Activated T-helper 1 cell treated with anti-CD3 and anti-CD28 coated beads, Interleukin-12 subunit alpha, Interleukin-12 subunit beta, Interleukin-2, Interleukin-4 antibody, amounts not matched to agents 30 ng/mL and 10 ng/mL and 1 ng/mL, durations not matched to agents 14 hours and 24 hours and 36 hours (primary cell): Measurements from ENCODE around the gene MAGI1. TPM values are rescaled to one million over a fixed set of nuclear protein-coding genes. Genes with fewer than 3 reads are reported as not detected.

Experiments
- DNase-seq: peaks from one replicate; pipeline ENCODE4 v3.0.0; 2021; ENCODE audit warnings: low spot score
- H3K27ac Mint-ChIP-seq: one replicate; pipeline ENCODE4 v1.8.0; 2021; ENCODE audit warnings: mild to moderate bottlenecking, mixed read lengths
- H3K27me3 Mint-ChIP-seq: one replicate; pipeline ENCODE4 v1.8.0; 2022; ENCODE audit warnings: mild to moderate bottlenecking, moderate library complexity, mixed read lengths; ENCODE audit not compliant: insufficient read depth
- H3K36me3 Mint-ChIP-seq: one replicate; pipeline ENCODE4 v1.8.0; 2021; ENCODE audit warnings: low read depth, mixed read lengths
- H3K4me1 Mint-ChIP-seq: one replicate; pipeline ENCODE4 v1.8.0; 2021; ENCODE audit warnings: low read depth, mixed read lengths
- H3K4me3 Mint-ChIP-seq: one replicate; pipeline ENCODE4 v1.8.0; 2021; ENCODE audit warnings: mild to moderate bottlenecking, moderate library complexity, mixed read lengths
- H3K9me3 Mint-ChIP-seq: one replicate; pipeline ENCODE4 v1.8.0; 2021; ENCODE audit warnings: mixed read lengths
- intact Hi-C: fragments of 100-400 bp; cut with micrococcal nuclease; formaldehyde crosslinking; loops from one replicate; pipeline ENCODE4 v1.15.1; 2024
- total RNA-seq: library from RNA; stranded (reverse); gene quantifications from 2 replicates; pipeline ENCODE4 v1.2.3, GENCODE V29; 2022

Gene MAGI1
- total RNA-seq, 1 donor from 2014 or later: 0.75 TPM

DNA sequence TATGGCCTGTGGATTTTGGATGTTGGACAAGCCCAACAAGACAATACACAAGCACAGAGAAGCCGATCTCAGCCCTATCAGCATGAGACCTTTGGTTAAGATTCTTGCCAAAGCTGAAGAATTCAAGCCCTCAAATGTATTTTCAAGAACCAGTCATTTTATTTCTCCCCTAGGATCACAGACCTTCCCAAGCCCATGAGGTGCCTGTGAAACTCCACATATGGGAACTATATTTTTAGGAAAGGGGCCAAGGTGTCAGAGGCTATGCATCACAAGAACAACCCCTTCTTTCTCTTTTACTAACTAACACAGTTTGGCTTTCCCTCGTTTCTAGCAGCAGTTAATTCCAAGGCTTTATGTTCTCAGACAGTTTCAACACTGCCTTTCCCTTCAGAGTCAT is 364.5 kb downstream of the MAGI1 start:
- no peaks in the 10 kb centered on the region for H3K4me1 Mint-ChIP-seq
- intact Hi-C loops: loop anchor here (5.0 kb wide), 1 partner anchor 1142 kb away; no protein-coding TSS in a partner anchor
- no peak for DNase-seq
- H3K36me3 Mint-ChIP-seq: no peaks in the 10 kb centered on the region
- H3K27me3 Mint-ChIP-seq: no peaks in the 10 kb centered on the region
- no peak overlapping the region for H3K4me3 Mint-ChIP-seq
- no peaks in the 10 kb centered on the region for H3K9me3 Mint-ChIP-seq
- H3K27ac Mint-ChIP-seq: no peak overlapping the region

- Mint-ChIP-seq H3K27ac (no peak overlapping the region), H3K4me3 (no peak overlapping the region), H3K4me1 (no peaks in the 10 kb centered on the region), H3K9me3 (no peaks in the 10 kb centered on the region), H3K36me3 (no peaks in the 10 kb centered on the region), H3K27me3 (no peaks in the 10 kb centered on the region)
- intact Hi-C loops: loop anchor here (5.0 kb wide), 1 partner anchor 1141 kb away; no protein-coding TSS in a partner anchor
- DNase-seq: no peak
Measured at GRCh38 chr3:65672871-65673815, 365.6 kb downstream of the MAGI1 start.

GRCh38 chr3:65672061-65672460 is 366.7 kb downstream of the MAGI1 start:
- Mint-ChIP-seq H3K27ac (no peak overlapping the region), H3K4me1 (no peaks in the 10 kb centered on the region), H3K36me3 (no peaks in the 10 kb centered on the region), H3K9me3 (no peaks in the 10 kb centered on the region), H3K27me3 (no peaks in the 10 kb centered on the region), H3K4me3 (no peak overlapping the region)
- intact Hi-C loops: loop anchor here (5.0 kb wide), 1 partner anchor 1140 kb away; no protein-coding TSS in a partner anchor
- no peak for DNase-seq

- Mint-ChIP-seq H3K27me3 (no peaks in the 10 kb centered on the region), H3K36me3 (no peaks in the 10 kb centered on the region), H3K4me1 (no peaks in the 10 kb centered on the region), H3K9me3 (no peaks in the 10 kb centered on the region), H3K4me3 (no peak overlapping the region), H3K27ac (no peak overlapping the region)
- intact Hi-C loops: loop anchor here (5.0 kb wide), 1 partner anchor 1139 kb away; no protein-coding TSS in a partner anchor
- no peak for DNase-seq
Measured at GRCh38 chr3:65671004-65671403, 367.7 kb downstream of the MAGI1 start.

GRCh38 chr3:65669163-65669875 is 369.4 kb downstream of the MAGI1 start:
- H3K4me3 Mint-ChIP-seq: no peak overlapping the region
- no peaks in the 10 kb centered on the region for H3K27me3 Mint-ChIP-seq
- DNase-seq: no peak
- intact Hi-C loops: no loop called here
- H3K4me1 Mint-ChIP-seq: no peaks in the 10 kb centered on the region
- no peaks in the 10 kb centered on the region for H3K36me3 Mint-ChIP-seq
- no peak overlapping the region for H3K27ac Mint-ChIP-seq
- no peaks in the 10 kb centered on the region for H3K9me3 Mint-ChIP-seq

DNA sequence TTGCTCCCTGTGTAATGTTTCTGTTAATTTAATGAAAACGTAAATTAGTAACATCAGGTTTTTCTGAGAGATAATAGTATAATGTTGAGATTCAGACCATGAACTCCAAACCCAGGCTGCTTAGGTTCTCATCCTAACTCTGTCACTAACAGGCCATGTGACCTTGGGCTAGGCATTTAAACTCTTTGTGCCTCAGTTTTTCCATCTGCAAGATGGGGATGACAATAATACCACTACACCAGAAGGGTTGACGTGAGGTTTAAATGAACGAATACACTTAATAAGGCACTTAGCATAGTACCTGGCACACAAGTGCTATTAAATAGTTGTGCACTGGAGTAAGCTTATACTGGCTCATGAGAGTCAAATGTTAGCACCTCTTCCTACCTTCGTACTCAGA is 370.8 kb downstream of the MAGI1 start:
- no peak overlapping the region for H3K4me3 Mint-ChIP-seq
- intact Hi-C loops: no loop called here
- no peaks in the 10 kb centered on the region for H3K27me3 Mint-ChIP-seq
- no peak for DNase-seq
- no peaks in the 10 kb centered on the region for H3K4me1 Mint-ChIP-seq
- H3K36me3 Mint-ChIP-seq: no peaks in the 10 kb centered on the region
- no peak overlapping the region for H3K27ac Mint-ChIP-seq
- no peaks in the 10 kb centered on the region for H3K9me3 Mint-ChIP-seq

- DNase-seq: no peak
- Mint-ChIP-seq H3K27me3 (no peaks in the 10 kb centered on the region), H3K4me3 (no peak overlapping the region), H3K4me1 (no peaks in the 10 kb centered on the region), H3K27ac (no peak overlapping the region), H3K36me3 (no peaks in the 10 kb centered on the region), H3K9me3 (no peaks in the 10 kb centered on the region)
- intact Hi-C loops: no loop called here
Measured at GRCh38 chr3:65666448-65667091, 372.1 kb downstream of the MAGI1 start.

DNA sequence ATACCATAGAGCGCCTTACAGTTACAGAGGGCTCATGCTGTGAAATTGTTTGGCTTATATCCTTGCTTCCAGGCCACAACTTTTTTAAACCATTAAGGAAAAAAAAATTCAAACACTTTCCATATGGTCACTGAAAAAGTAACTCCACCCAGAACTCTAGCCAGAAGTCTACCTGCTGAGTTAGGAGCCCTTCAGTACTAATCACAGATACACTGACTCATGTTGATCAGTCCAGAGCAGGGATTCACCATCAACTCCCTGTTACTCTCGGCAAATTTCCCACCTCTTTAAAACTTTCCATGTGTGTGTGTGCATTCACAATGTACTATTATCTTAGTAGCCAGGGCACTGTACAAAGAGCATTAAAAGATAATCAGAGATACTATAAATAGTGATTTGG is 372.8 kb downstream of the MAGI1 start:
- Mint-ChIP-seq H3K4me3 (no peak overlapping the region), H3K4me1 (no peaks in the 10 kb centered on the region), H3K9me3 (no peaks in the 10 kb centered on the region), H3K27me3 (no peaks in the 10 kb centered on the region), H3K27ac (no peak overlapping the region), H3K36me3 (no peaks in the 10 kb centered on the region)
- DNase-seq: no peak
- intact Hi-C loops: no loop called here

DNA sequence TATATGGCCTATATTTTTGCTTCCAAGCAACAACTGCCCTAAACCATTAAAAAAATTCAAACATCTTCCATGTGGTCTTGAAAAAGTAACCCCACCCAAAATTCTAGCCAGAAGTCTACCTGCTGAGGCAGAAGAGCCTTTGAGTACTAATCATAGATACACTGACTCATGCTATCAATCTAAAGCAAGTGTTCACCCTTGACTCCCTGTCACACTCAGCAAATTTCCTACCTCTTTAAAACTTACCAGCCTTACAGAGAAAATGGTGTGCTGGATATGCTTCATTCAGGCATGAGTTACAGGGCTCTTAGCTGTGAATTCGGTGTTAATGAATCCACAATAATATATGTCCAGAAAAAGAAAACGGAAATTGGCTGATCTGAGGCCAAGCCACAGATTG is 373.8 kb downstream of the MAGI1 start:
- Mint-ChIP-seq H3K27ac (no peak overlapping the region), H3K4me3 (no peak overlapping the region), H3K4me1 (no peaks in the 10 kb centered on the region), H3K36me3 (no peaks in the 10 kb centered on the region), H3K27me3 (no peaks in the 10 kb centered on the region), H3K9me3 (no peaks in the 10 kb centered on the region)
- intact Hi-C loops: no loop called here
- no peak for DNase-seq

GRCh38 chr3:65664446-65664845 is 374.3 kb downstream of the MAGI1 start:
- Mint-ChIP-seq H3K4me3 (no peak overlapping the region), H3K27ac (no peak overlapping the region), H3K9me3 (no peaks in the 10 kb centered on the region), H3K4me1 (no peaks in the 10 kb centered on the region), H3K36me3 (no peaks in the 10 kb centered on the region), H3K27me3 (no peaks in the 10 kb centered on the region)
- intact Hi-C loops: no loop called here
- DNase-seq: no peak

DNA sequence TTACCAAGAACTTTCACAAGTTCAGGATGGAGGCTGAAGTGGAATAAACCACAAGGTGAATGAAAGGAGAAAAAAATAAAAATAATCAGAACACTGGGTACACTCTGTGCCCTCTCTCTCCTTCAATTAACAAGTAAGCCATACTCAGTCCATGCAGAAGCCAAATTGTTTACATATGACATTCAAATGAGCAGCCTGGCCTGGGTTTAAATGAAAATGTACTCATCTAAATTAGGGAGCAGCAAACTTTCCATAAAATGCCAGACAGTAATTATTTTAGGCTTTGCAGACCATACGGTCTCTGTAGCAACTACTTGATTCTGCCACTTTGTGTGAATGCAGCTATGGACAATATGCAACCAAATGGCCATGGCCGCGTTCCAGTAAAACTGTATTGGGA is 376.6 kb downstream of the MAGI1 start:
- Mint-ChIP-seq H3K4me1 (no peaks in the 10 kb centered on the region), H3K9me3 (peaks cover 3% of the 10 kb centered on the region), H3K27me3 (no peaks in the 10 kb centered on the region), H3K27ac (no peak overlapping the region), H3K36me3 (no peaks in the 10 kb centered on the region), H3K4me3 (no peak overlapping the region)
- no peak for DNase-seq
- intact Hi-C loops: no loop called here

DNA sequence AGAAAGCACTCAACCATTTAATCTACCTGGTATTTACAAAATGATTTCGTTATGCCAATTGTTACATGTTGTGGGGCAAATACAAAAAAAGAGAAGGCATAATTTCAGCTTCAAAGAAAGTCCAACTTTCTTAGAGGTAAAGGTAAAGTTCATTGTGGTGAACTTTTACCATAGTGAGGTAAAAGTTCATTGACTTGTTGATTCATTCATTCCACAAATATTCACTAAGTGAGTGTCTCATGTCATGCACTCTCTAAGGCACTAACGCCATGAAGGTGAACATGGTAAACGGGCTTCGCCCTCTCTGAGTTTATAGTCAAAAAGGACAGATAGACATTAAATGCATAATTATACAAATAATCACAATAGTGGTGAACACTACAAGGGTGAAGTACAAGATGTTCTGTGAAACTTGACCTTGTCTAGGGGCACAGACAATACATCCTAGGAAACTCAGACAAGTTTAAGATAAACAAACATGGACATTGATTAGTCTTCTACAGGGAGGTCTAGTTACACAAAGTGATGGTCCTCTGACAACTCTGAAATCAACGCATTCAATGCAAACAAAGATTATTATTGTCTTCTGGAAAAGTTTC is 378.6 kb downstream of the MAGI1 start:
- DNase-seq: no peak
- Mint-ChIP-seq H3K4me3 (no peak overlapping the region), H3K9me3 (peaks cover 3% of the 10 kb centered on the region), H3K4me1 (no peaks in the 10 kb centered on the region), H3K27me3 (no peaks in the 10 kb centered on the region), H3K27ac (no peak overlapping the region), H3K36me3 (no peaks in the 10 kb centered on the region)
- intact Hi-C loops: no loop called here
